HG03558 (cell line): ENCODE measurements around the gene ICE1.
"Not testable (repeated sequence)": the region's sequence is repeated elsewhere in the genome, so short reads cannot be mapped to it uniquely, and the experiment has no call there.

Experiments used
- ATAC-seq: cut with Tn5 transposase; IDR thresholded peaks from one replicate; pipeline ENCODE4 v1.9.1; 2021; ENCODE audit warnings: moderate number of reproducible peaks; ENCODE audit not compliant: unreplicated experiment; ENCODE audit errors: extremely low read depth

ICE1 gene

DNA sequence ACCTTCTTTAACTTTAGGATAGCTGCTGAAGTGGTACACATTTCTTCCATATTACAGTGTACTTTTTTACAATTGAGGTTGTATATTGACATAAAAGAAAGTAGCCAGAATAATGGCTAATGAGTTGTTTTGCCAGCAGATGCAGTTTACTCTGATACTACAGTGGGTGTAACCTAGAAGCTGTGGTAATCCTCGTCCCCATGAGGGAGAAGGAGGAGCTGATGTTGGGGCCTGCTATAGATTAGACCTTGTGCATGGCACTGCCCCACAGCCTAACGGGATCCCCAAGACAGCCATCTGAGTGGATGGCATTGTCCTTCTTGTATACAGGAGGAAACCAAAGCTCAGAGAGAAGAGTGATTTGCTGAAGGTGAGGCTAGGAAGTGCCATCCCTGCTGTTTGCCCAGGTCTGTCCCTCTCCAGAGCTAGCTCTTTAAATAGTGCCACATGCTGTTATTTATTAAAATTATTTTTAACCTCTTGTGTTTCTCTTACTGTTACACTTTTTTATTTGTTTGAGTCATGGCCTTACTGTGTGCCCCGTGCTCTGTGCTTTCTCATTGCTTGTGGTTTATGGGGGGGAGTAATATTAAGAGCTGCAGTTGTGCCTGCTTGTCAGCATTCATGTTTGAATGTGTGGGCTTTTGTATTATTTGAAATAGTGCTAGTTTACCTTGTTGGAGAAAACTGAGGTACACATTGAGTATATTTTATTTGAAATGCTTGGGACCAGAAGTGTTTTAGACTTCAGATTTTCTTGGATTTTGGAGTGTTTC is 65.3 kb downstream of the ICE1 start:
- ATAC-seq = no peak

DNA sequence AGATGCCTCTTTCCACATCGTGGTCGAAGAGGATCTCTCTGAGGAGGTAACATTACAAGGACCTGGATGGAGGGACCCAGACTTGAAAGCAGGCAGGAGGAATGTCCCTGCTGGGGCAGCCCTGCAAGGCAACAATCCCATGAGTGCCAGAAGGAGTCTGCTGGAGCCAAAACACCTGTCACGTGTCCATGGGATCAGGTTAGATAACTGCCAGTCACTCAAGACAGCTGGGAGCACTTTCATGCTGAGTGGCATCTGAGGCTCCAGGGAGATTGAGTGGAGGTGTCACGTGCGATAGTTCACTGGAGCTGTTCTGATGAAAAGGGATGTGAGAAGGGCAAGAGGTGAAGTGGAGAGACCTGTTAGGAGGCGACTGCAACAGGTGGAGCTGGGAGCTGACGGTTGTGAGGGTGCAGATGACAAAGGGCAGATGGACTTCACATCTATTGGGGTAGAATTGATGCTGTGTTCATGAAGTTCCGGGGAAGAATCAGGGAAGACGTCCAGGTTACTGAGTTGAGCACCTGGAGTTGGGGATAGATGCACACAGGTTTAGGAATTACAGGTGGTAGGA is 68.4 kb downstream of the ICE1 start:
- ATAC-seq = no peak

DNA sequence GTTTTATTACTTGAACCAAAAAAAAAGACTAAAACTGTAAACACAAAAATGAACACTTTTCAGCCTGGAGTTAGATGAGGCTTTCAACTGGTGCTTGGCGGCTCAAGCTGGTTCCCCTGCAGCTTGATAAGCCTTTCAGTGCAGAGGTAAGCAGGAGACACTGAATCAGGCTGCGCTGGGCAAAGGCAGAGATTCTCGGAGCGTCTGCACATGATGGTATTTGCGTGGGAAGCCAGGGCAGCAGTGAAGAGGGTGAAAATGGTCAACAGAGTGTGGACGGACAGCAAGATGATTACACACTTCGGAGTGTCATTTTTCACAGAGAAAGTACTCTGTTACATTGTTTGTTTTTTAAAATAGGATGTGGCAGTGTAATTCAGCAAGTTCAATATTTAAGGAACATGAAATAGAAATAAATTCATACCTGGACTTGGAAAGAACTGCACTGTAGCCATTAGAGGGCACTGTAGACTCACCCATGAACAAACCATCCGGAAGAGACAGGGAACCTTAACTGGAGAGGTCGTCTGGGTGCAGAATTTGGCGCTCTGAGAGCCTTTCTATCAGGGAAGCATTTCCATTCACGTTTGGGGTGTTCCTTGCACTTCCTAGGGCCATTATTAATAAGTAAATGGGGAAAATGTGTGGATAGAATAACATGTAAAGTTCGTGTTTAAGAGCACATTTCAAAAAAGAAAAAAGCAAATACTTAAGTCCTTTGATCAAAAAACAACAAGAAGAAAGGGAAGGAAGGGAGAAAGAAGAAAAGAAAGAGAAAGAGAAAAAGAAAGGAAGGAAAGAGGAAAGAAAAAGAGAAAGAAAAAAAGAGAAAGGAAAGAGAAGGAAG is 69.8 kb downstream of the ICE1 start:
- no peak for ATAC-seq

DNA sequence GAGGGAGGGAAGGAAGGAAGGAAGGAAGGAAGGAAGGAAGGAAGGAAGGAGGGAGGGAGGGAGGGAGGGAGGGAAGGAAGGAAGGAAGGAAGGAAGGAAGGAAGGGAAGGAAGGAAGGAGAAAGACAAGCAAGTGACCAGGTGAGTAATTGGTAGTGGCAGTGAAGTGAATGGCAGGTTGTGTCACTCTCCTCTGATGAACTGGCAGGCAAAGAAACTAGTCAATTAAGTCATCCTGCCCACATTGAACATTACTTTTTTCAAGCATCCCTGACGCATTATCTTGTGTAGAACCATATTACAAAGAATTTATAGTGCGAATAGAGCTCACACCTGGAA is 70.4 kb downstream of the ICE1 start:
- ATAC-seq = not testable (repeated sequence)

DNA sequence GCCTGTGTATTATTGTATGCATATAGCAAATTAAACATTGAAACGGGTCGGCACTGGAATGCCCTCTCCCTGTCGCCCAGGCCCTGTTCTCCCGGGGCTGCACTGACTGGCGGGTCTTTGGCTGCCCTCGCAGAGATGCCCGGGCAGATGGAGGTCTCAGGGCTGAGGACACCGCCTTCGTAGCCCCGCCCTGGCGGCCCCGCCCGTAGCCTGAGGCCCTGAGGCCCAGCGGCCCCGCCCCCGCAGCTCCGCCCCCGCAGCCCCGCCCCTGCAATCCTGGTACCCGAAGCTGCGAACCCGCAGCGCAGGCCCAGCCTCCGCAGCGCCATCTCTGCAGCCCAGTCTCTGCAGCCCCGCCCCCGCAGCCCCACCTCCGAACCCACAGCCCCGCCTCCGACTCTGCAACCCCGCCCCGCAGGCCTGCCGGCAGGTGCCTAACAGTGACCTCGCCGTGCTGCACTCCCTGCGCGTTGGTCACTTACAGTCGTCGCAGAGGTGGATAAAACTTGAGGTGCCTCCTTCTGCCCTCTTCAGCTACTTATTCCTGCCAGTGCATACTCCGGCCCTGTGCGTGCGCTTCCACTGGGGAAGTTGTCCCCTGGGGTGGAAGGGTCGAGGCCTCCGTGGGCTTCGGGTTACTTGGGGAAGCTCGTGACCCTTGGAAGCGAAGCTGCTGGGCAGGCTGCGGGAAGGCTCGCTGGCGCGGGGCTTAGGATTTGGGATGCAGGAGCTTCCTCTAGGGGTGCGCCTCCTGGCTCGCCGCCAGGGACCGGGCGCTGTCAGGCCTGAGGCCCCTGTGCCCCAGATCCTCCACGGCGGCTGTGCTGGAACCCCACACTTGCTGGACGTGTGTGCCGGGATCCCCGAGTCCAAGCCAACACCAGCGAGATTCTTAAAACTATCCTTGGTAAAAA is 72.3 kb downstream of the ICE1 start:
- ATAC-seq = no peak

DNA sequence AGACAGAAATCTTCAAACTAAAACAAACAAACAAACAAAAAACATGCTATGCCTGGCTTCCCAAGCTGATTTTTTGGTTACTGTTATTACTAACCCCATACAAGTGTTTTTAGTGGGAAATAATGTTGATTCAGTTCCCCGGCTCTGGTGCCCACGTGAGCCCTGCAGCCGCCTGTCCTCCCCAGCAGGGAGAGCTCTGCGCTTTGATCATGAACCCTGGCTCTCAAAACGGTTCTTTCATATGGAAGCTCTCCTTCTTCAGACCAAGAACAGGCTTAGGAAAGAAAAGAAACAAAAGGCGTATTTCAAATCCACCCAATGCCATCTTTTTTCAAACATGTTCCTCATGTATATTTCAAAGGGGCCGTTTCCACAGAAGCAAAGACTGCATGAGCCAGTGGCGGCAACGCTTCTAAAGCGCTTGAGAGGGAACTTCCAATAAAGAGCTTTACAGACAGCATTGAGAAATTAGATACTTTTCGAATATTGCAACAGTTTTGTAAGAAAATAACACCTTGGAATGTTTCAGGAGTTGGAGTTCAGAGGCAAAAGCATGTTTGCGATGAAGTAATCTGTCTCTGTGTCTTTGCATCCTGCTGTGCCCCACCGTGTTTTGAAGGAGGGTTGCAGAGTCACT is 74.8 kb downstream of the ICE1 start:
- ATAC-seq = no peak

DNA sequence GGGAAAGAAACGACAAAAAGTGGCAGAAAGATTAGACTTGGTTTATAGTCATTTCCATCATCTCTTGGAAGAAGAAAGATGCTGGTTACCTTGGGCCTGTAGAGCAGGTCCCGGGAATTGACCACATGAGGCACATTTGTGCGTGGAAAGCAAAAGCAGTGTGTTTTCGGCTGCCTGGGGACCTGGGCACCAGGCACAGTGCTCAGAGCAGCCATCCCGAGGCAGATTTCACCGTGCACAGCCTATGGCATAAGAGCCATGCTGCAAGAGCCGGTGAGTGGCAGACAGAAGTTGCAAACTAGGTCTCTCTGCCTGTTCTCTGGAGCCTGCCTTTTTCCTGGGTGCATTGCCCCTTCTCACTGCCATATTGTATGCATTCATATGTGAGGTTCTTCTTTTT is 77.0 kb downstream of the ICE1 start:
- ATAC-seq = no peak

DNA sequence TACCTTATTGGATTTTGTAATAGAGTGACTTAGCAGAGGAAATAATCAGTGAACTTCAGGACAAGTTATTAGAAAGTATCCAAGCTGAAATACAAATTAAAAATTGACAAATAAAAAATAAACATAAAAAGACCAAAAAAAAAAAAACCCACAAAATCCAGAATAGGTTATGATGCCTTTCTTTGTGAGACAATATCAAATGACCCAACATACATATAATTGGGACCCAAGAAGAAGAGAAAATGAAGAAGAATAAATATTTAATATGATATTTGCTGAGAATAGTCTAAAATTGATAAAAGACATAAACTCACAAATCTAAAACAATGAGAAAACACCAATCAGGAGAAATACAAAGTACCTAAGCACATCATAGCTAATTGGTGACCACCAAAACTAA is 81.8 kb downstream of the ICE1 start:
- no peak for ATAC-seq

DNA sequence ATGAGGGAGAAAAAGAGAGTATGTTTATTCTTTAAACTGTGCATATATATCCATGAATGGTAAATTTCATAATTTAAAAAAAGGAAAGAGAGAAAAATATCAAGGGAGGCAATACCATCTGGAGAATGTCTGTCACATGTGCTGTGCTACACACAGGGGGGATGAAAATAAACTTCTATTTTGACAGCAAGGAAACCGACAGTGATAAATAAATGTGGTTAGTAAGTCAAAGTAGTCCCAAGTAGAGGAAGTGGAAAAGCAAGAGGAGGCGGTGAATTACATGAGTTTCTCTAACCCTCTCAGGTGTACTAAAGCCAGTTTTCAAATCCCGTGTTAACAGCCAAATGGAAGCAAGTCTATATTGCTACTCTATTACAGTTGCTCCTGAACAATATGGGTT is 83.3 kb downstream of the ICE1 start:
- no peak for ATAC-seq

DNA sequence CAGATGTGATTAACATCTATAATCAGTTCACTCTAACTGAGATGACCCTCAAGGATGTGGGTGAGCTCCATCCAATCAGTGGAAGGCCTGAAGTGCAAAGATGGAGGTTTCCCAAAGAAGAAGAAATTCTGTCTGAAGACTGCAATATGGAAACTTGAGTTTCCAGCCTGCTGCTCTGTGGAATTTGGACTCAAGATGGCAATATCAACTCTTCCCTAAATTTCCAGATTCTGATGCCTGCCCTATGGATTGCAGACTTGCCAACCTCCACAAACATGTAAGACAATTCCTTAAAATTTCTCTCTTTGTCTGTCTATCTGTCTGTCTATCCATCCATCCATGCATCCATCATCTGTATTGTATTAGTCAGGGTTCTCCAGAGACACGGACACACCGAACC is 85.9 kb downstream of the ICE1 start:
- no peak for ATAC-seq

DNA sequence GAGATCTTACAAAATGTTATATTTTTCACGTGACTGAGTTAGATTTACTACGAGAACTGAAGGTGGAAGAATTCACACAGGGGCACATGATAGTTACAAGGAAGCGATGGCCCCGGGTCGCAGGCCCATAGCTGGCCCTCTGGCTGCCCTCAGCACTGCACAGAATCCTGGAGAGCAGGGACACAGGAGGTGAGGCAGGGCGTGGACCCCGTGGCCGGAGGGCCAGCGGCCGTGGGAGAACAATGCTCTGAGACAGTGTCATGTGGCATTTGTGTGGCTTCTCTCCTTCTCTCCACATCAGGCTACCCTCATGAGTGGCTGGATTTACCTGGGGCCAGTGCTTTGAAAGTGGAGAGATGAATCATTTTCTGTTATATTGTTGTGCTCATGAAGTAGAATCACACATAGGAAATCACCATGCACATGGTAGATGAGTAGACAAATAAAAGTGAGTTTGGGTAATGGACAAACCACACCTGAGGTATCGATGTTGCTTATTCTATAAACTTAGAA is 89.5 kb downstream of the ICE1 start:
- no peak for ATAC-seq

DNA sequence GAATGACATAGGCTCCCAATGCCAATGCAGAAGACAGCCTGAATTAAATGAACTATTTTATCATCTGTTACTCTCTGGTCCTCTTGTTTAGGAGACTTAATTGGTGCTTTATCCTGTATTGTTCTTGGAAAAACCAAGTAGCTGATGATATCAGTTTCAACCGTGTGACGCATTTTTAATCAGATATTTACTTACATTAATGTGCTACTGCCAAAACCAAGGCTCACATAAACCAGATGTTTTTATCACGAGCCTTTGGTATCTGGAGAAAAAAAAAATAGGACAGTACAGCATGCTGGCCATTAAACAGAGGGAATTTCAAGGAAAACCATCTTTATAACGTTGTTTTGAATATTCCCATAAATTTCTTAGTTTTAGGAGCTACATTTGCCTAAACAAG is 90.1 kb downstream of the ICE1 start:
- ATAC-seq = no peak

DNA sequence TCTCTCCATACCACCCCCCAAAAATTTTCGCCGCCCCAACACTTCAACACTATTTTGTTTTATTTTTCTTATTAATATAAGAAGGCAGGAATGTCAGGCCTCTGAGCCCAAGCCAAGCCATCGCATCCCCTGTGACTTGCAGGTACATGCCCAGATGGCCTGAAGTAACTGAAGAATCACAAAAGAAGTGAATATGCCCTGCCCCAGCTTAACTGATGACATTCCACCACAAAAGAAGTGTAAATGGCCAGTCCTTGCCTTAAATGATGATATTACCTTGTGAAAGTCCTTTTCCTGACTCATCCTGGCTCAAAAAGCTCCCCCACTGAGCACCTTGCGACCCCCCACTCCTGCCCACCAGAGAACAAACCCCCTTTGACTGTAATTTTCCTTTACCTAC is 98.1 kb downstream of the ICE1 start:
- ATAC-seq = not testable (repeated sequence)

DNA sequence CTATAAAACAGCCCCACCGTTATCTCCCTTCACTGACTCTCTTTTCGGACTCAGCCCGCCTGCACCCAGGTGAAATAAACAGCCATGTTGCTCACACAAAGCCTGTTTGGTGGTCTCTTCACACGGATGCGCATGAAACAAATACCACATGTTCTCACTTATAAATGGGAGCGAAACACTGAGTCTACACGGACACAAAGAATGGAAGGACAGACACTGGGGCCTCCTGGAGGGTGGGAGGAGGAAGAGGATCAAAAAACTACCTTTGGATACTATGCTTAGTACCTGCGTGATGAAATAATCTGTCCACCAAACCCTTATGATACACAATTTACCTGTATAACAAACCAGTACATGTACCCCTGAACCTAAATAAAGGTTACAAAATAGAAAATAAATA is 98.6 kb downstream of the ICE1 start:
- ATAC-seq = no peak

DNA sequence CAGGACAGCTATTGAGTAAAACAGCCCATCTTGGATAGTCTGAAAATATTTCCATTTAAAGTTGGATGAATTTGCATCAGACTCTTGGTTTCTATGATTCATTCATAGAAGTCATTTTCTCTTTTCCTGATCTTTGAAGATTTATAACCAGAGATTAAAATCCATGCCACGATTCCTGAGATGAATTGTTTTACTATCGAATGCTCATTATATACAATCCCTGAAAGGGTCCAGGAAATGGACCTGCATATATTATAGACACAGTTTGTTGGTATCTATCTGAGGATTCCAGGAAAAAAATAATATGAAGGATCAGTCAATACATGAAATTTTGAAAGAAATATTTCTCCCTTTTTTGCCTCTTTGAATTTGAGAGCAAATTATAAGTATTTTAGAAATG is 99.0 kb downstream of the ICE1 start:
- ATAC-seq = no peak

DNA sequence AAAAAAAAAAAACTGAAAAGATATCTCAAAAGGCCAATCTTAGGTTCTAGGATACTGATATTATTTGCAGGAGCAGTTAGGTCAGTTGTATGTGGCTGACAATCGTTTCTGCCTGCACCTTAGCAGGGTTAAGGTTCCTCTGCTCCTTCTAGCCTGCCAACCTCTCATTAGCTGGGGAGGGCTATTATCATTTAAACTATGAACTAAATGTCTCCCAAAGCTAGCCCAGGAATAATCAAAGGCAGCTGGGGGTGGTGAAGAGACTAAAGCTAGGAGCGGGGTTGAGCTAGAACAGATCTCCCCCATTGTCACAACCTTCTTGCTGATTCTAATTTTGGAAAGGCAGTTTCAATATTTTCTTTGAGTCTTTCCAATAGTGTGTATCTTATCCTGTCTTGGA is 99.9 kb downstream of the ICE1 start:
- no peak for ATAC-seq

DNA sequence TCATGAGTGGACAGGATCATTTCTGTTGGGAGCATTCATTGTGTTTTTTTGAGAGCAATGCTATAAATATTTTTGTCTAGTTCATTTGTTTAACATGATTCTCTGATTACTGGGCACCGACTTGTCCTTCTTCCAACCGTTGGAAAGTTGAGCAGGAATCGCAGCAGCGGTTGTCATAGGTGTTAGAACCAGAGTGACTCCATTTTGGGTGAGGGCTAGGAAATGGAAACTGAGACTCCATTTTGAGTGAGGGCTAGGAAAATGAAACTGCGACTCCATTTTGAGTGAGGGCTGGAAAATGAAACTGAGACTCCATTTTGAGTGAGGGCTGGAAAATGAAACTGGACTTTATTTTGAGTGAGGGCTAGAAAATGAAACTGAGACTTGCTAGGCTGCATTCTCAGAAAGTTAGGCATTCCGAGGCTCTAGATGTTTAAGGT is 100.6 kb downstream of the ICE1 start:
- ATAC-seq = no peak

DNA sequence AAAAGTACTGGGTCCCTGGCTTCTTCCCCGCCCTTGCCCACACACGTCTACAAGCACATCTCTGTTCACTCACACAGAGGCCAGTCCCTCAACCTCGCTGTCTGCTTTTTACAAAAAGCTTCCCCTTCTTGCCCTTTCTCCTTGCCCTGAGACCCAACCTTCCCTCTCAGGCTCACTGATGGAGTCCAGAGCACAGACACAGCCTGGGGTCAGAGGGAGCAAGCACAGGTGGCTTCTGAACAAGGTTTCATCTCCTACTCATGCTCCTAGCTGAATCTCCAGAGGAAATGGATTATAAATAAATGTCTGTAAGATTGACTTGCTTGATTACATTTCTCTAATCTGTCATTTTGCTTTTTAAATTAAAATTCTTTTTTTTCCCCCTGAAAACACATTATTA is 101.8 kb downstream of the ICE1 start:
- no peak for ATAC-seq

DNA sequence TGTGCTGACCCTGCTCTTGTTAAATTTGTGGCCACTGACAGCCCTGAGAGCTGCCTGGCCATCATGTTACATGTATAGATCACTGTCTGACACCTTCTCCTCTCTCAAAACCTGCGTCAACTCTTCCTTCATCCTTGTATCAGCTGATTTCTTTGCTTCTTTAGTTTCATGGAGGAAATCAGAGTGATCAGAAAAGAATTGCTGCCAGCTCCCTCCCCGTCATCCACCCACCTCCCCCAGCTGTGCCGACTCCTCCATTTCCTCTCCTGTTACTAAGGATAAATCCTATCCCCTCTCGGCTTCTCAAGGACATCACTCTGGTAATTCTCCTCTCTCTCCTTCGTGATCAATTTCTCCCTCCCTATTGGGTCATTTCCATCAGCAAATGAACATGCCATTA is 108.9 kb downstream of the ICE1 start:
- no peak for ATAC-seq
